ENCODE measurements around the gene CPA5. TPM values are rescaled to one million over a fixed set of nuclear protein-coding genes. Genes with fewer than 3 reads are reported as not detected.
A peak's percentile ranks its signal among the peaks of the same experiment; 100 is the strongest.

The CPA5 gene
- total RNA-seq, 2 donors from 2014 or later: not detected

GRCh38 chr7:130381468-130382312 is 37.1 kb downstream of the CPA5 start:
- peak; percentile 92 for DNase-seq

GRCh38 chr7:130383187-130383980 is 38.8 kb downstream of the CPA5 start:
- Histone ChIP-seq H3K4me3 (ENCODE audit: low read length) (no peak overlapping the region), H3K4me1 (ENCODE audit: control insufficient read depth, insufficient read depth, low read length) (peaks cover 5% of the 10 kb centered on the region), H3K27me3 (ENCODE audit: control insufficient read depth, insufficient read depth, low read length, poor library complexity, severe bottlenecking) (no peaks in the 10 kb centered on the region), H3K9me3 (ENCODE audit: control insufficient read depth, low read length) (no peaks in the 10 kb centered on the region), H3K9ac (ENCODE audit: extremely low read depth, low read length, poor library complexity, severe bottlenecking) (no peak overlapping the region), H3K36me3 (ENCODE audit: control insufficient read depth, insufficient read depth, low read length) (no peaks in the 10 kb centered on the region), H3K27ac (ENCODE audit: low read depth, low read length) (no peak overlapping the region)
- peaks cover 9% of the 10 kb centered on the region for H3K4me1 Mint-ChIP-seq
- no peak overlapping the region for H3K4me3 Mint-ChIP-seq
- DNase-seq: peak; percentile 14
- 94 to 100% methylated on average over 8 to 18 of the region's 18 CpGs for WGBS, 2 experiments (ENCODE audit: insufficient coverage in 1 of 2, insufficient read length in 1 of 2)
- H3K36me3 Mint-ChIP-seq (ENCODE audit: low read depth): no peaks in the 10 kb centered on the region
- H3K9me3 Mint-ChIP-seq: peaks cover 6% of the 10 kb centered on the region
- no peak overlapping the region for H3K27ac Mint-ChIP-seq
- no peak for TF ChIP-seq CTCF (conservative IDR thresholded peaks at IDR 0.05)
- H3K27me3 Mint-ChIP-seq (ENCODE audit: insufficient read depth): no peaks in the 10 kb centered on the region

More at GRCh38 chr7:130381468-130382312, 37.1 kb downstream of the CPA5 start:
- Histone ChIP-seq H3K36me3 (ENCODE audit: control insufficient read depth, insufficient read depth, low read length) (no peaks in the 10 kb centered on the region), H3K27ac (ENCODE audit: low read depth, low read length) (no peak overlapping the region), H3K4me1 (ENCODE audit: control insufficient read depth, insufficient read depth, low read length) (peaks cover 5% of the 10 kb centered on the region), H3K9me3 (ENCODE audit: control insufficient read depth, low read length) (no peaks in the 10 kb centered on the region), H3K4me3 (ENCODE audit: low read length) (no peak overlapping the region), H3K9ac (ENCODE audit: extremely low read depth, low read length, poor library complexity, severe bottlenecking) (no peak overlapping the region), H3K27me3 (ENCODE audit: control insufficient read depth, insufficient read depth, low read length, poor library complexity, severe bottlenecking) (no peaks in the 10 kb centered on the region)
- Mint-ChIP-seq H3K27ac (no peak overlapping the region), H3K36me3 (ENCODE audit: low read depth) (no peaks in the 10 kb centered on the region), H3K9me3 (peaks cover 13% of the 10 kb centered on the region), H3K4me1 (peaks cover 9% of the 10 kb centered on the region), H3K27me3 (ENCODE audit: insufficient read depth) (no peaks in the 10 kb centered on the region), H3K4me3 (no peak overlapping the region)
- TF ChIP-seq CTCF (conservative IDR thresholded peaks at IDR 0.05): peak; percentile 79
- 94 to 96% methylated on average over 30 to 41 of the region's 41 CpGs for WGBS, 2 experiments (ENCODE audit: insufficient coverage in 1 of 2, insufficient read length in 1 of 2)

GRCh38 chr7:130384371-130384801 is 39.8 kb downstream of the CPA5 start:
- Histone ChIP-seq H3K27ac (ENCODE audit: low read depth, low read length) (no peak overlapping the region), H3K9me3 (ENCODE audit: control insufficient read depth, low read length) (no peaks in the 10 kb centered on the region), H3K9ac (ENCODE audit: extremely low read depth, low read length, poor library complexity, severe bottlenecking) (no peak overlapping the region), H3K36me3 (ENCODE audit: control insufficient read depth, insufficient read depth, low read length) (no peaks in the 10 kb centered on the region), H3K27me3 (ENCODE audit: control insufficient read depth, insufficient read depth, low read length, poor library complexity, severe bottlenecking) (no peaks in the 10 kb centered on the region), H3K4me1 (ENCODE audit: control insufficient read depth, insufficient read depth, low read length) (peaks cover 5% of the 10 kb centered on the region), H3K4me3 (ENCODE audit: low read length) (no peak overlapping the region)
- WGBS, 2 experiments (ENCODE audit: insufficient coverage in 1 of 2, insufficient read length in 1 of 2): 89 to 100% methylated on average over 4 to 10 of the region's 10 CpGs
- DNase-seq: no peak
- Mint-ChIP-seq H3K27ac (no peak overlapping the region), H3K4me3 (no peak overlapping the region), H3K36me3 (ENCODE audit: low read depth) (peaks cover 2% of the 10 kb centered on the region), H3K27me3 (ENCODE audit: insufficient read depth) (no peaks in the 10 kb centered on the region), H3K9me3 (peaks cover 7% of the 10 kb centered on the region), H3K4me1 (peaks cover 9% of the 10 kb centered on the region)
- no peak for TF ChIP-seq CTCF (conservative IDR thresholded peaks at IDR 0.05)

All from endodermal cell (in vitro differentiated cells).